ENCODE results near the gene LYPD4.

Gene LYPD4

DNA sequence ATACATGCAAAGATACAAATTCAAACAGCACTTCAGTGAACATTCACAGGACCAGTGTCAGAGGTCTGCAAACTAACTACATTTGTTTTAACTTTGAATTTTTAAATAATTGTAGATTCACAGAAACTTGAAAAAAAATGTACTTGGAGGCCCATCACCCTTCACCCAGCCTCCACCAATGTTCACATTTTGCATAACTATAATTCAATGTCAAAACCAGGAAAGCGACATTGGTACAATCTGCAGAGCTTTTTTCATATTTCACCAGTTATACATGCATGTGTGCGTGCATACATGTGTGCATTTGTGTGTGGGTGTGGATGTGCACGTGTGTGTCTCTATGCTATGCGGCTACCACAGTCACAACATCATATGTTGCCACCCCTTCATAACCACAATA is 29.2 kb downstream of the LYPD4 start:
- Mint-ChIP-seq H3K36me3 (ENCODE audit: insufficient read depth) (no peaks in the 10 kb centered on the region), H3K27ac (no peak overlapping the region), H3K9me3 (no peaks in the 10 kb centered on the region), H3K4me1 (ENCODE audit: low read depth in 2 of 2) (no peaks in the 10 kb centered on the region), H3K4me3 (no peak overlapping the region), H3K27me3 (peaks cover 12 to 38% of the 10 kb centered on the region in 2 donors)
- ATAC-seq (replicated peaks) (no peak), DNase-seq (no peak)

DNA sequence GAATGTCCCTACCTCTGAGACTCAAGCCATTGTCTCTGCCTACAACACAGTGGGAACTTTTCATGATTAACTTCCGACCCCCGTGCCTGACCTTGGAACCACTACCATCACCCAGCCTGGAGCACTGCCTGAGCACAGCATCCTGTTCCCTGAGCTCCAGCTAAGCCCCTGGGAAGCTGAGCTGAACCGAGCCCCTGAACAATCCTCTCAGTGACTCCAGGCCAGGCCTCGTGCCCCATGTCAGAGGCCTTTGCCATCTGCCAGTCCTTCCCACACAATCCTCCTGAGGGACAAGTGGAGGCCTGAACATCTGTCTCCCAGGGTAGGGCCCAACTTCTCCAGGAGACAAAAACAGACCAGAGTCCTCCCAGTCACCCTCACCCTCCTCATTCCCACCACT is 30.6 kb downstream of the LYPD4 start:
- ATAC-seq (replicated peaks) = no peak
- Mint-ChIP-seq H3K9me3 (no peaks in the 10 kb centered on the region), H3K36me3 (ENCODE audit: insufficient read depth) (no peaks in the 10 kb centered on the region), H3K27me3 (peaks cover 23 to 48% of the 10 kb centered on the region in 2 donors), H3K27ac (no peak overlapping the region), H3K4me3 (no peak overlapping the region), H3K4me1 (ENCODE audit: low read depth in 2 of 2) (peaks cover 0 to under 1% of the 10 kb centered on the region in 2 donors)
- DNase-seq = no peak

DNA sequence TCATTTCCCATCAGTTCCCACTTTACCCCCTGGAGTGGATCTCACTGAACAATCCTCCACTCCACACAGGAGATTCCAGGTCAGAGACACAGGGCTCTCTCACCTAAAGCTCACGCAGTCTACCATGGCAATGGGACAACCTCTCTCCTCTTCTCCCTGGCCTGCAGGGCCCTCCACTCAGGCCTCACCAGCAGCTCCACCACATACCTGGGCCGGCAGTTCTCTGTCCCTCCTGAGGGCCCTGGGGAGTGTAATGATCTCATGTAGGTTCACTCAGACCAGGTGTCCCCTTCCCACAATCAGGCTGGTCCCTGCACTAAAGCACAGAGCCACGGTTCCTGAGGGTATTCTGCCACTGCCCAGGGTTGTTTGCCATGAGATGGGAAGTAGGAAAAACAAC is 32.5 kb downstream of the LYPD4 start:
- H3K9me3 Mint-ChIP-seq = no peaks in the 10 kb centered on the region
- H3K27ac Mint-ChIP-seq = no peak overlapping the region
- H3K4me1 Mint-ChIP-seq (ENCODE audit: low read depth in 2 of 2) = peaks cover 0 to 1% of the 10 kb centered on the region in 2 donors
- H3K36me3 Mint-ChIP-seq (ENCODE audit: insufficient read depth) = no peaks in the 10 kb centered on the region
- no peak for ATAC-seq (replicated peaks)
- no peak for DNase-seq
- H3K27me3 Mint-ChIP-seq = peaks cover 19 to 61% of the 10 kb centered on the region in 2 donors
- H3K4me3 Mint-ChIP-seq = no peak overlapping the region

DNA sequence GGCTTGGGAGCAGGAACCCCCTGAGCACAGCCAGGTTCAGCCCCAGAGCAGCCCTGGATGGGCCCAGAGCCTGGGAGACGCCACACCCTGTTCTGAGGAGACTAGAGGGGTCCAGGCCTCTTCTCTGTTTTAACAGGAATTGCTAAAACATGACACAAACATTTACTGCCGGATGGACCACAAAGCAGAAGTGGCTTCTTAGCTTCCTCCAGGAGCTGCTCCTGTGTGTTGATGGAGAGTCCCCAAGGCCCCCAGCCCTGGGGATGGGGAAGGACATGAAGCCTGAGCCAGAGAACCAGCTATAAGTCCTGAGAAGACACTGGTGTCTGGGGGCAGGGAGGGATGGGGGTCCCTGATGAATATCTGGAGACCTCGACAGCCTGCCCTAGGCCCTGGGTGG is 33.4 kb downstream of the LYPD4 start:
- H3K27ac Mint-ChIP-seq = no peak overlapping the region
- H3K36me3 Mint-ChIP-seq (ENCODE audit: insufficient read depth) = no peaks in the 10 kb centered on the region
- H3K4me1 Mint-ChIP-seq (ENCODE audit: low read depth in 2 of 2) = peaks cover 0 to 1% of the 10 kb centered on the region in 2 donors
- H3K9me3 Mint-ChIP-seq = no peaks in the 10 kb centered on the region
- H3K4me3 Mint-ChIP-seq = no peak overlapping the region
- ATAC-seq (replicated peaks) (peak; percentile 21), DNase-seq (no peak)
- H3K27me3 Mint-ChIP-seq = peaks cover 19 to 70% of the 10 kb centered on the region in 2 donors

DNA sequence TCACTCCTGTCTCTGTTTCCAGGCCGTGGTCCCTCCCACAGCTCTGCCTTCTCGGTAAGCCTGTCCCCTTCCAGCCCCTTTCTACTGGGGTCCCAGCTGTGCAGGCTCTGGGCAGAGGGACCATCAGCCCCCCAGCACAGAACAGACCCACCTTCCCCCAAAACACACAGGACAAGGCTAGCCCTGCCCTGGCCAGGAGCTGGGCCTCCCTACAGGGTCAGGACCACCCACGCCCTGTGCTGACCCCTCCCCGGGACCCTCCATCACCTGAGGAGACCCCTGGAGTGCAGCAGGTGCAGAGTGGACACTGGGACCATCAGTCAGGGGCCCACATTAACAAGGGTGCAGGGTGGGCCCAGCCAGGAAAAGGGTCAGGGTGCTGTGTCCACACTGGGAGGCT is 34.2 kb downstream of the LYPD4 start:
- Mint-ChIP-seq H3K27me3 (peaks cover 24 to 77% of the 10 kb centered on the region in 2 donors), H3K4me3 (no peak overlapping the region), H3K27ac (no peak overlapping the region), H3K4me1 (ENCODE audit: low read depth in 2 of 2) (peaks cover 0 to 1% of the 10 kb centered on the region in 2 donors), H3K36me3 (ENCODE audit: insufficient read depth) (no peaks in the 10 kb centered on the region), H3K9me3 (no peaks in the 10 kb centered on the region)
- DNase-seq (no peak), ATAC-seq (replicated peaks) (no peak)

DNA sequence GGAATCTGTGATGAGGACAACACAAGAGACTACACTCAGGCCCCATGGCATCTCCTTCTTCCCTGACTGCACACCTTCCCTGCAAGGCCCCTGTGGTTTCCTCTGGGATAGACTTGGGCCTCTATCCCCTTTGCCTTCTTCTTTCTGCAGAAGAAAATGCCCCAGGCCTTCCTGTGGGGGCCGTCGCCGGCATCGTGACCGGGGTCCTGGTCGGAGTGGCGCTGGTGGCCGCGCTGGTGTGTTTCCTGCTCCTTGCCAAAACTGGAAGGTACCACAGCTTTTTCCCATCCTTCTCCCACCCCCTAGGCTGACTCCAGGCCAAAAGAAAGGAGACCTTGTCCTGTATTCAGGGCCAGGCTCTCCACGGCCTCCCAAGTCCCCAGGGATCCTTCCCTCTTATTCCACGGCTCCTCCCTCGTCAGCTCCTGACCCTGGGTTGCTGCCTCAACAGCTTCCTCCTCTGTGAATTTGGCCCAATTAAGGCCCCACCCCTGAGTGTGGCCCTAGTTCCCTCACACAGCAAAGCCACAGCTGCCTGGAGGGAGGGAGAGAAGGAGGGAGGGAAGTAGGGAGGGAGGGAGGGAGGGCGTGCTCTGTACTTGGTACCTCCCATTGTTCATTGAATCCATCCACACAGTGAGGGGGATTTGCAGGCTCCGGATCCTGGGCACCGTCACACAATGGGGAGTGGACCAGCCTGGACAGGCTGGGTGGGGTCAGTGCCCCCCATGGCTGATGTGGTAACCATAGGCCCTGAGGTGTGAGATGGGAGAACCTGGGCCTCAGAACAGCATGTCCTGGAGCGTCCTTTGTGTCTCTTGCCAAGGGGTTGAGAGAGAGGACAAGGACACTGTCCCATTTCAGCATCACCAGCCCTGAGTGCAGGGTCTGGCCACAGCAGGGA is 35.6 kb downstream of the LYPD4 start:
- ATAC-seq (replicated peaks) = no peak
- no peak for DNase-seq
- Mint-ChIP-seq H3K27ac (no peak overlapping the region), H3K4me1 (ENCODE audit: low read depth in 2 of 2) (peaks cover 0 to 1% of the 10 kb centered on the region in 2 donors), H3K9me3 (no peaks in the 10 kb centered on the region), H3K27me3 (peaks cover 24 to 78% of the 10 kb centered on the region in 2 donors), H3K36me3 (ENCODE audit: insufficient read depth) (no peaks in the 10 kb centered on the region), H3K4me3 (no peak overlapping the region)

DNA sequence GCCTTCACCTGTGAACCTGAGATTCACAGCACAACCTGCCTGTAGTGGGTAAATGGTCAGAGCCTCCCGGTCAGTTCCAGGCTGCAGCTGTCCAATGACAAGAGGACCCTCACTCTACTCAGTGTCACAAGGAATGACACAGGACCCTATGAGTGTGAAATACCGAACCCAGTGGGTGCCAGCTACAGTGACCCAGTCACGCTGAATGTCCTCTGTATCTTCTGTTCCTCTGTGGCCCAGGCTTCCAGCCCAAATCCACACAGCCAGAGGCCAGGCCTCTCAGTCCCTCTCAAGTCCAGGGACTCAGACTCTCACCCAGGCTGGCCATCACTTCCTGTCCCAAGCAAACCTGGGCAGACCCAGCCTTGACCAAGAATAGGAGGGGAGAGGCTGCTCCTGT is 37.3 kb downstream of the LYPD4 start:
- Mint-ChIP-seq H3K36me3 (ENCODE audit: insufficient read depth) (no peaks in the 10 kb centered on the region), H3K4me3 (no peak overlapping the region), H3K27ac (no peak overlapping the region), H3K4me1 (ENCODE audit: low read depth in 2 of 2) (peaks cover 0 to 1% of the 10 kb centered on the region in 2 donors), H3K9me3 (no peaks in the 10 kb centered on the region), H3K27me3 (peaks cover 24 to 68% of the 10 kb centered on the region in 2 donors)
- ATAC-seq (replicated peaks) = no peak
- DNase-seq = no peak

GRCh38 chr19:41804336-41804735 is 40.1 kb downstream of the LYPD4 start:
- peaks cover 0 to 1% of the 10 kb centered on the region in 2 donors for H3K4me1 Mint-ChIP-seq (ENCODE audit: low read depth in 2 of 2)
- H3K4me3 Mint-ChIP-seq = no peak overlapping the region
- no peaks in the 10 kb centered on the region for H3K36me3 Mint-ChIP-seq (ENCODE audit: insufficient read depth)
- DNase-seq (no peak), ATAC-seq (replicated peaks) (no peak)
- H3K27me3 Mint-ChIP-seq = peaks cover 19 to 54% of the 10 kb centered on the region in 2 donors
- H3K9me3 Mint-ChIP-seq = no peaks in the 10 kb centered on the region
- H3K27ac Mint-ChIP-seq = no peak overlapping the region

GRCh38 chr19:41802770-41803169 is 41.7 kb downstream of the LYPD4 start:
- Mint-ChIP-seq H3K9me3 (no peaks in the 10 kb centered on the region), H3K4me3 (no peak overlapping the region), H3K4me1 (ENCODE audit: low read depth in 2 of 2) (no peaks in the 10 kb centered on the region), H3K27ac (no peak overlapping the region), H3K27me3 (peaks cover 11 to 40% of the 10 kb centered on the region in 2 donors), H3K36me3 (ENCODE audit: insufficient read depth) (no peaks in the 10 kb centered on the region)
- ATAC-seq (replicated peaks) (no peak), DNase-seq (no peak)

DNA sequence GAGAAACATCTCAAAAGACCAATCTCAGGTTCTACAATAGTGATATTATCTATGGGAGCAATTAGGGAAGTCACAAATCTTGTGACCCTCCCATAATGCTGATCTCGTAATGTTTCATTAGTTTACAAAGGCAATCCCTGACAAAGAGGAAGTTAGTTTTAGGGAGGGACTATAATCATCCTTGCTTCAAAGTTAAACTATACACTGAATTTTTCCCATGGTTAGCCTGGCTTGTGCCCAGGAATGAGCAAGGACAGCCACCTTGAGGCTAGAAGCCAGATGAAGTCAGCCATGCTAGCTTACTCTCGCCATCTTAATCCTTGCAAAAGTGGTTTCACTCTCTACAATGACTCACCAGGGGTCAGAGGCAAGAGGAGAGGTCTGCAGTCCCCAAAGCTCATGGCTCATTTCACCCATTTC is 42.7 kb downstream of the LYPD4 start:
- peaks cover 14 to 40% of the 10 kb centered on the region in 2 donors for H3K27me3 Mint-ChIP-seq
- H3K4me1 Mint-ChIP-seq (ENCODE audit: low read depth in 2 of 2) = no peaks in the 10 kb centered on the region
- ATAC-seq (replicated peaks) = peak; percentile 17
- no peak for DNase-seq
- H3K9me3 Mint-ChIP-seq = no peaks in the 10 kb centered on the region
- no peak overlapping the region for H3K27ac Mint-ChIP-seq
- no peak overlapping the region for H3K4me3 Mint-ChIP-seq
- no peaks in the 10 kb centered on the region for H3K36me3 Mint-ChIP-seq (ENCODE audit: insufficient read depth)

- Mint-ChIP-seq H3K4me3 (no peak overlapping the region), H3K4me1 (ENCODE audit: low read depth in 2 of 2) (no peaks in the 10 kb centered on the region), H3K27ac (no peak overlapping the region), H3K9me3 (no peaks in the 10 kb centered on the region), H3K27me3 (peaks cover 22 to 40% of the 10 kb centered on the region in 2 donors), H3K36me3 (ENCODE audit: insufficient read depth) (no peaks in the 10 kb centered on the region)
- ATAC-seq (replicated peaks) (no peak), DNase-seq (no peak)
Observed at GRCh38 chr19:41801031-41801430, 43.5 kb downstream of the LYPD4 start.

GRCh38 chr19:41799444-41800000 is 45.0 kb downstream of the LYPD4 start:
- no peak overlapping the region for H3K27ac Mint-ChIP-seq
- no peak for ATAC-seq (replicated peaks)
- H3K27me3 Mint-ChIP-seq = peaks cover 26 to 45% of the 10 kb centered on the region in 2 donors

GRCh38 chr19:41796901-41797300 is 47.6 kb downstream of the LYPD4 start:
- no peak overlapping the region for H3K4me3 Mint-ChIP-seq
- H3K27me3 Mint-ChIP-seq = peaks cover 45 to 66% of the 10 kb centered on the region in 2 donors
- no peaks in the 10 kb centered on the region for H3K9me3 Mint-ChIP-seq
- ATAC-seq (replicated peaks) (no peak), DNase-seq (no peak)
- H3K27ac Mint-ChIP-seq = no peak overlapping the region
- peaks cover 0 to 4% of the 10 kb centered on the region in 2 donors for H3K4me1 Mint-ChIP-seq (ENCODE audit: low read depth in 2 of 2)
- H3K36me3 Mint-ChIP-seq (ENCODE audit: insufficient read depth) = peaks cover 2% of the 10 kb centered on the region

More at GRCh38 chr19:41799444-41800000, 45.0 kb downstream of the LYPD4 start:
- peaks cover 0 to 3% of the 10 kb centered on the region in 2 donors for H3K4me1 Mint-ChIP-seq (ENCODE audit: low read depth in 2 of 2)
- H3K9me3 Mint-ChIP-seq = no peaks in the 10 kb centered on the region
- no peak for DNase-seq
- H3K36me3 Mint-ChIP-seq (ENCODE audit: insufficient read depth) = no peaks in the 10 kb centered on the region
- H3K4me3 Mint-ChIP-seq = no peak overlapping the region

GRCh38 chr19:41796362-41796761 is 48.1 kb downstream of the LYPD4 start, which contains the start of gene CEACAM3:
CEACAM3 (plus strand) TSS chr19:41796587; CDS start chr19:41796678, 91 bp downstream.
- H3K9me3 Mint-ChIP-seq = no peaks in the 10 kb centered on the region
- H3K27ac Mint-ChIP-seq = no peak within 1 kb of the TSS
- H3K36me3 Mint-ChIP-seq (ENCODE audit: insufficient read depth) = peaks cover 2% of the 10 kb centered on the region
- ATAC-seq (replicated peaks) = no peak
- peaks cover 0 to 4% of the 10 kb centered on the region in 2 donors for H3K4me1 Mint-ChIP-seq (ENCODE audit: low read depth in 2 of 2)
- H3K4me3 Mint-ChIP-seq = no peak within 1 kb of the TSS
- peaks cover 49 to 71% of the 10 kb centered on the region in 2 donors for H3K27me3 Mint-ChIP-seq
- no peak for DNase-seq

All from effector memory CD8-positive, alpha-beta T cell (primary cell).